OCI-LY1 (cell line): Measurements from ENCODE around the gene BLVRA.

Experiments used
- H2AFZ ChIP-seq: fragments of 200-600 bp; sonication (generic), shearing (Covaris generic); 2 replicates; pipeline ENCODE4 v1.6.0; 2014; ENCODE audit warnings: antibody characterized with exemption, mild to moderate bottlenecking, low read length
- H3F3A ChIP-seq: fragments of 200-600 bp; sonication (generic), shearing (Covaris generic); 2 replicates; pipeline ENCODE4 v1.6.0; 2014; ENCODE audit warnings: mild to moderate bottlenecking, antibody characterized with exemption, low read length, moderate library complexity; ENCODE audit not compliant: insufficient read depth
- H3K27ac ChIP-seq: fragments of 200-600 bp; sonication (generic); 2 replicates; pipeline ENCODE4 v1.5.1; 2014; ENCODE audit warnings: low read length, mixed run types, mild to moderate bottlenecking, low read depth; ENCODE audit not compliant: poor library complexity, severe bottlenecking
- H3K27me3 ChIP-seq: fragments of 200-600 bp; sonication (generic); 2 replicates; pipeline ENCODE4 v1.6.0; 2014; ENCODE audit warnings: antibody characterized with exemption, mild to moderate bottlenecking, low read length, moderate library complexity; ENCODE audit not compliant: insufficient read depth
- H3K36me3 ChIP-seq: fragments of 200-600 bp; sonication (generic); 2 replicates; pipeline ENCODE4 v1.6.1; 2014; ENCODE audit warnings: mild to moderate bottlenecking, antibody characterized with exemption, low read length, moderate library complexity, mixed read lengths; ENCODE audit not compliant: insufficient read depth
- H3K4me1 ChIP-seq: fragments of 200-600 bp; sonication (generic); 2 replicates; pipeline ENCODE4 v1.5.1; 2014; ENCODE audit warnings: mild to moderate bottlenecking, low read length, moderate library complexity; ENCODE audit not compliant: insufficient read depth, severe bottlenecking
- H3K4me2 ChIP-seq: fragments of 200-600 bp; sonication (generic), shearing (Covaris generic); 2 replicates; pipeline ENCODE4 v1.6.1; 2014; ENCODE audit warnings: low read length
- H3K4me3 ChIP-seq: fragments of 200-600 bp; sonication (generic); 2 replicates; pipeline ENCODE4 v1.5.1; 2014; ENCODE audit warnings: low read length, low read depth, mild to moderate bottlenecking, mixed read lengths; ENCODE audit not compliant: poor library complexity, severe bottlenecking
- H3K79me2 ChIP-seq: fragments of 200-600 bp; shearing (Covaris generic); 2 replicates; pipeline ENCODE4 v1.6.1; 2016; ENCODE audit warnings: mixed run types, low read length, mixed read lengths; ENCODE audit not compliant: insufficient read depth
- H3K9ac ChIP-seq: fragments of 200-600 bp; sonication (generic), shearing (Covaris generic); 2 replicates; pipeline ENCODE4 v1.6.1; 2014; ENCODE audit warnings: mild to moderate bottlenecking, low read length, mixed read lengths
- H3K9me2 ChIP-seq: fragments of 200-600 bp; sonication (generic), shearing (Covaris generic); 2 replicates; pipeline ENCODE4 v1.6.1; 2014; ENCODE audit warnings: low read depth, mild to moderate bottlenecking, low read length, mixed read lengths
- H3K9me3 ChIP-seq: fragments of 200-600 bp; shearing (Covaris generic); 2 replicates; pipeline ENCODE4 v1.6.1; 2014; ENCODE audit warnings: low read length, mixed read lengths
- H4K20me1 ChIP-seq: fragments of 200-600 bp; sonication (generic), shearing (Covaris generic); 2 replicates; pipeline ENCODE4 v1.6.0; 2016; ENCODE audit warnings: mild to moderate bottlenecking, low read length; ENCODE audit not compliant: insufficient read depth
- CTCF ChIP-seq: fragments of 200-600 bp; sonication (generic), shearing (Covaris generic); IDR thresholded peaks from 2 replicates; pipeline ENCODE4 v1.5.1; 2017; ENCODE audit warnings: mild to moderate bottlenecking, antibody characterized with exemption, low read length, moderate library complexity, mixed read lengths
- EZH2 ChIP-seq: fragments of 200-600 bp; sonication (generic), shearing (Covaris generic); IDR thresholded peaks from 2 replicates; pipeline ENCODE4 v1.8.0; 2017; ENCODE audit warnings: borderline replicate concordance, mixed run types, mild to moderate bottlenecking, antibody characterized with exemption, low read length, moderate library complexity, mixed read lengths

The BLVRA gene

GRCh38 chr7:43849047-43849446 is 90.6 kb downstream of the BLVRA start:
- Histone ChIP-seq H3F3A (no peaks in the 10 kb centered on the region), H3K4me3 (no peak overlapping the region), H3K79me2 (no peaks in the 10 kb centered on the region), H3K9me3 (0 out of 2 replicates have a peak, but pooled peaks cover 6% of the 10 kb centered on the region), H3K27ac (no peak overlapping the region), H3K4me2 (no peak overlapping the region), H3K4me1 (no peaks in the 10 kb centered on the region), H3K27me3 (peaks cover 15% of the 10 kb centered on the region; the same call in 1 of the 2 replicates), H3K9ac (no peak overlapping the region), H4K20me1 (no peaks in the 10 kb centered on the region), H3K9me2 (no peaks in the 10 kb centered on the region), H3K36me3 (no peaks in the 10 kb centered on the region; the same call in 1 of the 2 replicates), H2AFZ (no peak overlapping the region)
- no peak for TF ChIP-seq CTCF
- no peak for TF ChIP-seq EZH2

GRCh38 chr7:43850348-43851116 is 92.1 kb downstream of the BLVRA start:
- Histone ChIP-seq H3K27ac (no peak overlapping the region), H3K79me2 (no peaks in the 10 kb centered on the region), H3K9me3 (0 out of 2 replicates have a peak, but pooled peaks cover 6% of the 10 kb centered on the region), H3K9ac (no peak overlapping the region), H3F3A (no peaks in the 10 kb centered on the region), H3K9me2 (no peaks in the 10 kb centered on the region), H3K27me3 (peaks cover 15% of the 10 kb centered on the region; the same call in 1 of the 2 replicates), H3K4me3 (no peak overlapping the region), H2AFZ (no peak overlapping the region), H3K4me2 (no peak overlapping the region), H3K36me3 (no peaks in the 10 kb centered on the region; the same call in 1 of the 2 replicates), H3K4me1 (no peaks in the 10 kb centered on the region), H4K20me1 (no peaks in the 10 kb centered on the region)
- TF ChIP-seq CTCF (no peak), EZH2 (no peak)

- H3K9me2 ChIP-seq: no peaks in the 10 kb centered on the region
- no peak for TF ChIP-seq CTCF
- TF ChIP-seq EZH2: no peak
- peaks cover 21% of the 10 kb centered on the region; the same call in 1 of the 2 replicates for H3K27me3 ChIP-seq
- no peaks in the 10 kb centered on the region for H4K20me1 ChIP-seq
- H3F3A ChIP-seq: no peaks in the 10 kb centered on the region
- H3K4me2 ChIP-seq: no peak overlapping the region
- H3K79me2 ChIP-seq: no peaks in the 10 kb centered on the region
- no peak overlapping the region for H2AFZ ChIP-seq
- no peaks in the 10 kb centered on the region for H3K4me1 ChIP-seq
- H3K9me3 ChIP-seq: 0 out of 2 replicates have a peak, but pooled peaks cover 6% of the 10 kb centered on the region
- no peaks in the 10 kb centered on the region; the same call in 1 of the 2 replicates for H3K36me3 ChIP-seq
- H3K9ac ChIP-seq: no peak overlapping the region
- H3K27ac ChIP-seq: no peak overlapping the region
- H3K4me3 ChIP-seq: no peak overlapping the region
Measured at GRCh38 chr7:43851805-43852204, 93.3 kb downstream of the BLVRA start.
